K562 (cell line): ENCODE measurements around the gene LMLN. TPM values are rescaled to one million over a fixed set of nuclear protein-coding genes. Genes with fewer than 3 reads are reported as not detected.

Experiments used
- FOXA3 ChIP-seq, 2 experiments: fragments of 450-650 bp in 1 of 2; sonication (generic) in 1 of 2; formaldehyde crosslinking; IDR thresholded peaks in 1 of 2; conservative IDR thresholded peaks in 1 of 2; 2 replicates each; pipeline versions ENCODE4 v1.4.0 to v1.8.0; 2020 to 2022; ENCODE audit warnings: mild to moderate bottlenecking in 2 of 2, missing genetic modification reagents in 1 of 2
- FOXK2 ChIP-seq, 2 experiments: fragments of 450-650 bp; IDR thresholded peaks in 1 of 2; conservative IDR thresholded peaks in 1 of 2; 2 replicates each; pipeline ENCODE4 v1.6.1; 2016; ENCODE audit warnings: low read depth in 2 of 2, mild to moderate bottlenecking in 1 of 2
- HDAC6 ChIP-seq: IDR thresholded peaks from 2 replicates; pipeline ENCODE4 v1.6.1; 2012; ENCODE audit warnings: low read depth, mild to moderate bottlenecking, control low read depth, inconsistent platforms, low read length, moderate library complexity
- THRAP3 ChIP-seq: fragments of 450-650 bp; IDR thresholded peaks from 2 replicates; pipeline ENCODE4 v1.6.1; 2016; ENCODE audit warnings: mild to moderate bottlenecking, inconsistent platforms, borderline replicate concordance
- ZNF212 ChIP-seq: fragments of 450-650 bp; formaldehyde crosslinking; IDR thresholded peaks from 2 replicates; pipeline ENCODE4 v1.4.0; 2020; ENCODE audit warnings: mild to moderate bottlenecking
- ZNF561 ChIP-seq: fragments of 450-650 bp; formaldehyde crosslinking; conservative IDR thresholded peaks from 2 replicates; pipeline ENCODE4 v1.4.0; 2020; ENCODE audit warnings: mild to moderate bottlenecking, moderate library complexity
- polyA plus RNA-seq, 8 experiments: library from polyadenylated mRNA; depleted of rRNA in 4 of 8; stranded (reverse) in 5 of 8; unstranded in 3 of 8; fragments of >200 nt; fragmentation: Nextera tagmentation in 2 of 8; fragmentation: Illumina TruSeq in 1 of 8; extraction: Ambion mirVana in 2 of 8; extraction: Trizol in 1 of 8; gene quantifications; 2 replicates each; pipeline versions ENCODE4 v1.2.1 to v1.2.3, GENCODE V29; 2011 to 2014; ENCODE audit warnings: inconsistent platforms in 1 of 8, missing spikeins in 1 of 8
- total RNA-seq, 7 experiments: library from RNA; depleted of rRNA in 6 of 7; stranded (reverse); fragments of >200 nt in 6 of 7; fragmentation: Illumina TruSeq in 2 of 7; extraction: Trizol in 2 of 7; gene quantifications; 2 replicates each; pipeline versions ENCODE4 v1.2.1 to v1.2.3, GENCODE V29; 2011 to 2021; ENCODE audit warnings: low replicate concordance in 1 of 7
- TF ChIP-seq, protein P1 (sequence below): fragments of 450-650 bp; IDR thresholded peaks from 2 replicates; pipeline ENCODE4 v1.6.1; 2016; ENCODE audit warnings: mild to moderate bottlenecking
- TF ChIP-seq, protein P2 (sequence below): fragments of 250-450 bp; sonication (Bioruptor Pico); IDR thresholded peaks from 2 replicates; pipeline ENCODE4 v1.8.0; 2021; ENCODE audit warnings: moderate library complexity, mild to moderate bottlenecking, inconsistent platforms

LMLN gene
- total and polyA plus RNA-seq, 9 of the 15 experiments (the other 6 are each of a cell fraction or from before 2014, with no cell fraction given), result 2.2 to 15.9 (median 6.9) TPM

DNA sequence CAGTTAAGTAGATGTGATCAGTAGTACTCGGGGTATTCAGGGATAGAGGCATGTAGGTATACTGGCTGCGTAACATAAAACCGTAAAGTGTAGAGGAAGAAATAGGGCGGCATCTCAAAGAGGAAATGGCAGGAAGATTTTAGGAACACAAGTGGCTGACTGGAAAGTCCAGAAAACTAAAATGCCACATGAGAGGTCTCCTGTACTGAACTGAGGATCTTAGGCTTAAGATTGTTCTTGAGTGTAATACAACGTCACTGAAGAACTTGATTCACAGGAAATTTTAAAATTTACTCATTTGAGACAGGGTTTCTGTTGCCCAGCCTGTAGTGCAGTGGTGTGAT lies 2.3 kb upstream of the LMLN start (continued):
- TF ChIP-seq, protein P1, sequence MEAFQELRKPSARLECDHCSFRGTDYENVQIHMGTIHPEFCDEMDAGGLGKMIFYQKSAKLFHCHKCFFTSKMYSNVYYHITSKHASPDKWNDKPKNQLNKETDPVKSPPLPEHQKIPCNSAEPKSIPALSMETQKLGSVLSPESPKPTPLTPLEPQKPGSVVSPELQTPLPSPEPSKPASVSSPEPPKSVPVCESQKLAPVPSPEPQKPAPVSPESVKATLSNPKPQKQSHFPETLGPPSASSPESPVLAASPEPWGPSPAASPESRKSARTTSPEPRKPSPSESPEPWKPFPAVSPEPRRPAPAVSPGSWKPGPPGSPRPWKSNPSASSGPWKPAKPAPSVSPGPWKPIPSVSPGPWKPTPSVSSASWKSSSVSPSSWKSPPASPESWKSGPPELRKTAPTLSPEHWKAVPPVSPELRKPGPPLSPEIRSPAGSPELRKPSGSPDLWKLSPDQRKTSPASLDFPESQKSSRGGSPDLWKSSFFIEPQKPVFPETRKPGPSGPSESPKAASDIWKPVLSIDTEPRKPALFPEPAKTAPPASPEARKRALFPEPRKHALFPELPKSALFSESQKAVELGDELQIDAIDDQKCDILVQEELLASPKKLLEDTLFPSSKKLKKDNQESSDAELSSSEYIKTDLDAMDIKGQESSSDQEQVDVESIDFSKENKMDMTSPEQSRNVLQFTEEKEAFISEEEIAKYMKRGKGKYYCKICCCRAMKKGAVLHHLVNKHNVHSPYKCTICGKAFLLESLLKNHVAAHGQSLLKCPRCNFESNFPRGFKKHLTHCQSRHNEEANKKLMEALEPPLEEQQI, result no peak
- no peak for TF ChIP-seq ZNF212 (CRISPR knock-in tag)
- no peak for TF ChIP-seq FOXA3 (CRISPR knock-in tag; conservative IDR thresholded peaks at IDR 0.05 in 1 of 2, IDR thresholded peaks at IDR 0.05 in 1 of 2)
- no peak for TF ChIP-seq ZNF561 (CRISPR knock-in tag)
- peak; percentile 26; the same call in 1 of the 2 replicates for TF ChIP-seq THRAP3
- TF ChIP-seq HDAC6, result no peak
- TF ChIP-seq, protein P2, sequence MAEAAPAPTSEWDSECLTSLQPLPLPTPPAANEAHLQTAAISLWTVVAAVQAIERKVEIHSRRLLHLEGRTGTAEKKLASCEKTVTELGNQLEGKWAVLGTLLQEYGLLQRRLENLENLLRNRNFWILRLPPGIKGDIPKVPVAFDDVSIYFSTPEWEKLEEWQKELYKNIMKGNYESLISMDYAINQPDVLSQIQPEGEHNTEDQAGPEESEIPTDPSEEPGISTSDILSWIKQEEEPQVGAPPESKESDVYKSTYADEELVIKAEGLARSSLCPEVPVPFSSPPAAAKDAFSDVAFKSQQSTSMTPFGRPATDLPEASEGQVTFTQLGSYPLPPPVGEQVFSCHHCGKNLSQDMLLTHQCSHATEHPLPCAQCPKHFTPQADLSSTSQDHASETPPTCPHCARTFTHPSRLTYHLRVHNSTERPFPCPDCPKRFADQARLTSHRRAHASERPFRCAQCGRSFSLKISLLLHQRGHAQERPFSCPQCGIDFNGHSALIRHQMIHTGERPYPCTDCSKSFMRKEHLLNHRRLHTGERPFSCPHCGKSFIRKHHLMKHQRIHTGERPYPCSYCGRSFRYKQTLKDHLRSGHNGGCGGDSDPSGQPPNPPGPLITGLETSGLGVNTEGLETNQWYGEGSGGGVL (CRISPR knock-in tag), result no peak
- TF ChIP-seq FOXK2 (conservative IDR thresholded peaks at IDR 0.05 in 1 of 2, IDR thresholded peaks at IDR 0.05 in 1 of 2; ENCODE audit: low read depth in 2 of 2), result no peak
